Omental fat pad (tissue), 4 donors: Measurements from ENCODE around the gene ZSWIM5. TPM values are rescaled to one million over a fixed set of nuclear protein-coding genes. Genes with fewer than 3 reads are reported as not detected.

Experiments
- ATAC-seq: fragments of 150-250 bp; one replicate; pipeline ENCODE4 v1.9.1; 2016; ENCODE audit warnings: mild to moderate bottlenecking, moderate library complexity; ENCODE audit not compliant: low FRiP score
- DNase-seq: peaks from one replicate; pipeline ENCODE4 v3.0.0-alpha.2; 2019; ENCODE audit warnings: low spot score
- total RNA-seq, 4 donors: library from RNA; depleted of rRNA; stranded (reverse); fragments of >200 nt; gene quantifications; one replicate each; pipeline ENCODE4 v1.1.0, GENCODE V29; 2016
- TF ChIP-seq, protein P1 (sequence below), 3 donors: fragments of 450-650 bp; IDR thresholded peaks; one replicate each; pipeline ENCODE4 v1.5.1; 2016 to 2017; ENCODE audit warnings: antibody characterized with exemption in 3 of 3, mild to moderate bottlenecking in 3 of 3, moderate library complexity in 2 of 3

Gene ZSWIM5
- total RNA-seq, 4 donors from 2014 or later = 0.48 to 1.5 (median 0.88) TPM

DNA sequence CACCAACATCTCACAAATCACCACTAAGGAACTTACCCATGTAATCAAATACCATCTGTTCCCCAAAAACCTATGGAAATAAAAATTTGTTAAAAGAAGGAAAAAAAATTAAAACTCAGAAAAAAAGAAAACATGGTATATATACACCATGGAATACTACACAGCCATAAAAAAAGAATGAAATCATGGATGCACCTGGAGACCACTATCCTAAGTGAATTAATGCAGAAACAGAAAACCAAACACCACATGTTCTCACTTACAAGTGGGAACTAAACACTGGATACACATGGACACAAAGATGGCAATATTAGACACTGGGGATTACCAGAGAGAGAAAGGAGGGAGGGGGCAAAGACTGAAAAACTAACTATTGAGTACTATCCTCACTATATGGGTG is 50.4 kb downstream of the ZSWIM5 start:
- TF ChIP-seq, protein P1, sequence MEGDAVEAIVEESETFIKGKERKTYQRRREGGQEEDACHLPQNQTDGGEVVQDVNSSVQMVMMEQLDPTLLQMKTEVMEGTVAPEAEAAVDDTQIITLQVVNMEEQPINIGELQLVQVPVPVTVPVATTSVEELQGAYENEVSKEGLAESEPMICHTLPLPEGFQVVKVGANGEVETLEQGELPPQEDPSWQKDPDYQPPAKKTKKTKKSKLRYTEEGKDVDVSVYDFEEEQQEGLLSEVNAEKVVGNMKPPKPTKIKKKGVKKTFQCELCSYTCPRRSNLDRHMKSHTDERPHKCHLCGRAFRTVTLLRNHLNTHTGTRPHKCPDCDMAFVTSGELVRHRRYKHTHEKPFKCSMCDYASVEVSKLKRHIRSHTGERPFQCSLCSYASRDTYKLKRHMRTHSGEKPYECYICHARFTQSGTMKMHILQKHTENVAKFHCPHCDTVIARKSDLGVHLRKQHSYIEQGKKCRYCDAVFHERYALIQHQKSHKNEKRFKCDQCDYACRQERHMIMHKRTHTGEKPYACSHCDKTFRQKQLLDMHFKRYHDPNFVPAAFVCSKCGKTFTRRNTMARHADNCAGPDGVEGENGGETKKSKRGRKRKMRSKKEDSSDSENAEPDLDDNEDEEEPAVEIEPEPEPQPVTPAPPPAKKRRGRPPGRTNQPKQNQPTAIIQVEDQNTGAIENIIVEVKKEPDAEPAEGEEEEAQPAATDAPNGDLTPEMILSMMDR (IDR thresholded peaks at IDR 0.05) = no peak
- ATAC-seq = no peak
- no peak for DNase-seq

DNA sequence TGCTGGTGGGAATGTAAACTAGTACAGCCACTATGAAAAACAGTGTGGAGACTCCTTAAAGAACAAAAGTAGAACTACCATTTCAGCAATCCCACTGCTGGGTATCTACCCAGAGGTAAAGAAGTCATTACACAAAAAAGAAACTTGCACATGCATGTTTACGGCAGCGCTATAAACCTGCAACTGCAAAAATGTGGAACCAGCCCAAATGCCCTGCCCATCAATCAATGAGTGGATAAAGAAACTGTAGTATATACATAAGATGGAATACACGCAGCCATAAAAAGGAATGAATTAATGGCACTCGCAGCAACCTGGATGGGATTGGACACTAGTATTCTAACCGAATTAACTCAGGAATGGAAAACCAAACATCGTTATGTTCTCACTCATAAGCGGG is 51.0 kb downstream of the ZSWIM5 start:
- ATAC-seq (no peak), DNase-seq (no peak)
- TF ChIP-seq, protein P1 (IDR thresholded peaks at IDR 0.05) = no peak

DNA sequence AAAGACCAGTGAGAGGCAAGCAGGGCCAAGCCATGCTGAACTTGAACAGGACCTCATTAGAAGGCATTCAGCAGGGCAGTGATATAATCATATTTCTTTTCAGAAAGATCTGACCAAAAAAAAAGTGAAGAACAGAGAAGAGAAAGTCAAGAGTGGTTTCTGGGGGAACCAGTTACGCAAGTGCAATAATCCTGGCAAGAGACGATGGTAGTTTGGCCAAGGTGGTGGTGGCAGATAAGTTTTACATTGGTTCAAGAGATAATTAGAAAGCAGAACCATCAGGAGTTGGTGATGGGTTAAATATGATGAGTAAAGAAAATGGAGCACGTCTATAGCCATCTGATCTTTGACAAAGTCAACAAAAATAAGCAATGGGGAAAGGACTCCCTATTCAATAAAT is 54.3 kb downstream of the ZSWIM5 start:
- ATAC-seq = no peak

DNA sequence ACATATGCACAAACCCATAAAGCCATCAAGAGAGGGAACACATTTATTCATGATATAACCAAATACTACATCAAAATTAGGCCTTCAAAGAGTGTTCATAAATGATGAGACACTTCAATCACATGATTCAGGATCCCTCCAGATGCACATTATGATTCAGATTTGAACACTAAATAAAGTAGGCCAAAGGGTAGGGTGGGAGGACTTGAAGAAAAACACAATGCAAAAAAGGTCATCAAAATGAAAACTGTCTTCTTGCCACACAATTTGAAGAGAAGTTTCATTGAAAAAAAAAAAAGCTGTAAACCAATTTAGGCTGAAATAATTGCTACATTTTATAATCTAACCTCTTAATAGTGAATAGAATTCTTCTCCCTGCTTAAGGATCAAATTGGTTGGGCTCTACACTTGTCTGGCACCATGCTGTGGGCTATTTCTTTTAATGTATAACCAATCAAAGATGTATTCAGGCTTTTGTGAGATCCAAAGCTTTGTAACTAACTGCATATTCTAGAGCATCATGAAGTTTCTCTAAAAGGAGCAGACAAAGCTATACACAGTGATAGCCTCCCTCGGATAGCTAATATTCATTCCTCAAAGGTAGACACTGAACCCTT is 58.1 kb downstream of the ZSWIM5 start:
- TF ChIP-seq, protein P1 (IDR thresholded peaks at IDR 0.05) = no peak
- DNase-seq (no peak), ATAC-seq (no peak)

More for the DNA sequence above, 54.3 kb downstream of the ZSWIM5 start:
- no peak for DNase-seq
- TF ChIP-seq, protein P1 (IDR thresholded peaks at IDR 0.05) = no peak

- ATAC-seq (no peak), DNase-seq (no peak)
- TF ChIP-seq, protein P1 (IDR thresholded peaks at IDR 0.05) = no peak
These were observed 59.6 kb downstream of the ZSWIM5 start for GRCh38 chr1:45146833-45147232.

DNA sequence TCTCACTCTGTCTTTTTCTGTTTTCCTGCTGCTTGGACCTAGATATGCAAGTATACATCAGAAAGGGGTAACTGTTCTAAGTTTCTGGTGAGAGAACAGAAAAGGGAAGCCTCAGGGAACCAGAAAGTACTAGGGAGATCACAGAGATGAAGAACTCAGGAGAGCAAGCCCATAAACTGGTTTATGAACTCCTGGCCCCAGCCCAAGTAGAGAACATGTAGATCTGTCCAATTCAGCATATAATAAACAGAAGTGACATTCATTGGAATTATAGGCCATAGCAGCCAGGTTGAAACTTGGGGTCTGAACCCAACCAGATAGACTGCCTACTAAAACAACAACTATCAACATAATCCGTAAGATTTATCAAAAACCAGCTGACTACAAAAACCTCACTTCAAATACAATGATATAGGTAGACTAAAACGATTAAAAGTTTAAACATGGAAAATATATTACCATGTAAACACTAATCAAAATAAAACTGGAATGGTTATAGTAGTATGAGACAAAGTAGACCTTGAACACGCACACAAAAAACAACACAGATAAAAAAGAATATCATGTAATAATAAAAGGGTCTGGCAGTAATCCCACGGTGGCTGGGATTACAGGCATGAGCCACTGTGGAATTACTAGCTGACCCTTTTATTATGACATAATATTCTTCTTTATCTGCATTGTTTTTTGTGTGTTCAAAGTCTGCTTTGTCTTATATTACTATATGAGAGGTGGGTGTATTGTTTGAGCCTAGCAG is 65.0 kb downstream of the ZSWIM5 start:
- ATAC-seq = no peak
- TF ChIP-seq, protein P1 (IDR thresholded peaks at IDR 0.05) = no peak
- DNase-seq = no peak

GRCh38 chr1:45136984-45137383 is 69.4 kb downstream of the ZSWIM5 start:
- ATAC-seq (no peak), DNase-seq (no peak)
- TF ChIP-seq, protein P1 (IDR thresholded peaks at IDR 0.05) = no peak
